GM18505 (cell line): ENCODE results near the gene EFHD1.

Experiments used
- ATAC-seq: cut with Tn5 transposase; IDR thresholded peaks from one replicate; pipeline ENCODE4 v1.9.1; 2021; ENCODE audit not compliant: unreplicated experiment
- POLR2A ChIP-seq: IDR thresholded peaks from 4 replicates; pipeline ENCODE4 v1.6.1; 2011; ENCODE audit warnings: borderline replicate concordance; ENCODE audit not compliant: insufficient read depth, insufficient read length; ENCODE audit errors: extremely low read depth

The EFHD1 gene

GRCh38 chr2:232633413-232634205, at the start of gene EFHD1:
Gene EFHD1 (plus strand): TSS chr2:232633604. CDS start chr2:232633705, 101 bp downstream.
- TF ChIP-seq POLR2A, result no peak
- peak; percentile 58 for ATAC-seq

GRCh38 chr2:232584238-232584637, 49.2 kb upstream of the EFHD1 start:
- no peak for ATAC-seq
- TF ChIP-seq POLR2A, result no peak

GRCh38 chr2:232586943-232587505, 46.4 kb upstream of the EFHD1 start:
- no peak for ATAC-seq
- no peak for TF ChIP-seq POLR2A

GRCh38 chr2:232587512-232587911, 45.9 kb upstream of the EFHD1 start:
- TF ChIP-seq POLR2A, result no peak
- no peak for ATAC-seq

- no peak for TF ChIP-seq POLR2A
- ATAC-seq, result no peak
Observed at GRCh38 chr2:232588031-232588430, 45.4 kb upstream of the EFHD1 start.

- no peak for ATAC-seq
- no peak for TF ChIP-seq POLR2A
Observed at GRCh38 chr2:232588680-232589585, 44.5 kb upstream of the EFHD1 start.

GRCh38 chr2:232592772-232593395, 40.5 kb upstream of the EFHD1 start:
- ATAC-seq, result no peak
- no peak for TF ChIP-seq POLR2A

GRCh38 chr2:232593982-232594381, 39.4 kb upstream of the EFHD1 start:
- no peak for TF ChIP-seq POLR2A
- ATAC-seq, result no peak

- ATAC-seq, result no peak
- no peak for TF ChIP-seq POLR2A
Observed at GRCh38 chr2:232597362-232598079, 35.9 kb upstream of the EFHD1 start.

- no peak for TF ChIP-seq POLR2A
- ATAC-seq, result no peak
Observed at GRCh38 chr2:232598293-232598692, 35.1 kb upstream of the EFHD1 start.

- TF ChIP-seq POLR2A, result no peak
- no peak for ATAC-seq
Observed at GRCh38 chr2:232600053-232600773, 33.2 kb upstream of the EFHD1 start.

GRCh38 chr2:232603283-232603682, 30.1 kb upstream of the EFHD1 start:
- TF ChIP-seq POLR2A, result no peak
- no peak for ATAC-seq
